ENCODE data around the gene DCAF8L2.
"Not testable (repeated sequence)": the region's sequence is repeated elsewhere in the genome, so short reads cannot be mapped to it uniquely, and the experiment has no call there.

Gene DCAF8L2

DNA sequence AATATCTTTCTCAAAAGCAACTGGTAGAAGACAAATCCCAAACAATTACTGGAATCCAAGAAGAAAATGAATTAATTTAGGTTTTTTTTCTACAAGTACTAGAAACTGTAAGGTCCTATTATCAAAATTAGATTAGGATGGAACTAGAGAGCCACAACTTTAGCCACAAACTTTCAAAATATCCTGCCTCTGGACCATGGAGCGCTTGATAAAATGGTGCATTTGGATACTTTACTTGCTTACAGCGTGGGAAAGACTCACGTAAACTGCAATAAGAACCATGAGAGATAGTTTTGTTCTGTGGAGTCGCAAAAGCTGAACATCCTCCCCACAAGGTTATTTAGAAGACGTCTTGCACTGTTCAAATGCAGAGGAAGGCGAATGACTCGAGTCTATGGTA, at the start of gene DCAF8L2:
Gene DCAF8L2, plus strand, starts transcription at position 301 of the 400 bp plus-strand sequence. CDS start 156,552 bp downstream, outside the sequence.
- no peak for DNase-seq

DNA sequence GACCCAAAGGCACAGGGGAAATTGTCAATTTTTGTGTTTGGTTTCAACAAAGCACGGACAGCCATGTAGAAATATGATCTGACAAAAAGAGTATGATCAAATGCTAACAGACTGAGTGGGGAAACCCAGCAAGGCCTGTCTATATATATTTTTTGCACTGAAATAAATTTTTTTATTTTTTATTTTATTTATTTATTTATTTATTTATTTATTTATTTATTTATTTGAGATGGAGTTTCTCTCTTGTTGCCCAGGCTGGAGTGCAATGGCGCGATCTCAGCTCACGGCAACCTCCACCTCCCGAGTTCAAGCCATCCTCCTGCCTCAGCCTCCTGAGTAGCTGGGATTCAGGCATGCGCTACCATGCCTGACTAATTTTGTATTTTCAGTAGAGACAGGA, 49.0 kb upstream of the DCAF8L2 start:
- not testable (repeated sequence) for DNase-seq

DNA sequence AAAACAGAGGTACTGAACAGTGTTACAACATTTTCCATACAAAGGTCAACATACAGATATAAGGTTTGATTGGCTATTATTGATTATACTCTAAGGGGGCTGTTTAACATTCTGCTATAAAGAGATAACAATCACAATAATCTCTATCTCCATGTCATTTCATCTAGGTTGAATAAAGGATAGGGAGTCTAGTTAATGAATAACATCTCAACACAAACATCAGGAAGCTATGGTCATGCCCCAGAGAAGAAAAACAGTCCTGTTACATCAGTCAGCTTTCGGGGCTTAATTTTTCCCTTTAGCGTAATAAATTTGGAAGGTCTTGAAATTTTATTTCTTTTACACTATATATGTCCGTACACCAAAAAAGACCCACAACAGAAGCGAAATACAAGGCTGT, 41.5 kb upstream of the DCAF8L2 start:
- no peak for DNase-seq

DNA sequence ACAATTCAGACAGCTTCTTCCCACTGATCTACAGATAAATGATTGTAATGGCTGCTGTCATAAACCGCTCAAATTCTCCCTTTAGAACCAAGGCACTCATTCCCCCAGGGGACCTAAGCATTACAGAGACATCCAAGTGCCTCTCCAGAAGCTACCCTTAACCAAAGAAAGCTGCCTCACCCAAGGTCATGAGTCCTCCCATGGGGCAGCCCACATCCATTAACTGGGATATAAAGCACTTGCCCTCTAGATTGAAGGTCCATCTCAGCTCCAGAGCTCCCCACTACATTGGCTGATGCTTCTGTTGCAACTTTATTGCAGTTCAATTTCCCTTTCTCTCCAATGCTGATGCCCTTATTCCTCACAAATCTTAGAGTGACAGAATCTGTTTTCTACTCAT, 40.5 kb upstream of the DCAF8L2 start:
- DNase-seq = no peak

DNA sequence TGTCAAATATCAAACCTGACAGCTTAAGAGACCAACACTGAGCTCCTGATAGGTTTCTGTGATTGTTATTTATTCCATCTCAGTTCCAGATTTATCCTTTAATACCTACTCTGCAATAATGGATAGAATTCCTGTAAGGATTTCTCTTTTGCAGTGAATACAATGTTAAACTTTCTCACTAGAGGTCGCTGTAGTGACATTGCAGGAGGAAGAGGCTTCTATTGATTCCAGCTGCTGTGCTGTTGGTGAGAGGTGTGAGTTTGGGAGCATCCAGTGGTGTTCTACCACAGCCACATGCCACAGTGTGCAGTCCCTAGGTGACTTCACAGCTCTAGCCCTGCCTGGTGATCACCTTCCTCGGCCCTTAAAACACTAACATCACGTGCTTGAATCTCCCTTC, 34.6 kb upstream of the DCAF8L2 start:
- DNase-seq = no peak

DNA sequence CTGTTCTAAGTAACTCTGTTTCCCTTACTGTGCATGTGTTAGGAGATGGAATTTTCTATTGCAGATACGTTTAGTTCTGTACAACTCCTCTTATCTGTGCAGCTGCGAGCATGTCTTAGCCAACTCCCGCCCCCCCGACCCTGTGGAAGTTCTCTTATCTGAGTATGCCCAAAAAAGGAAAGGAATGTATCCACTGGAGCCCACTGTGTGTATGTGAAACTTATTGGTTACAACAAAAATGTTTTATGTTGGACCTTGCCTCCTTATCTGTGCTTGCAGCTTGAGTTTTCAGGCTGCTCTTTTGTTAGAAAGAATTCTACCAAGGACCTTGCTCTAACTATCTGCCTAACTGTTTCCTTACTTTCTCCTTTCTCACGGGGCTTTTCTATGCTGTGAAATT, 24.2 kb upstream of the DCAF8L2 start:
- DNase-seq = no peak

DNA sequence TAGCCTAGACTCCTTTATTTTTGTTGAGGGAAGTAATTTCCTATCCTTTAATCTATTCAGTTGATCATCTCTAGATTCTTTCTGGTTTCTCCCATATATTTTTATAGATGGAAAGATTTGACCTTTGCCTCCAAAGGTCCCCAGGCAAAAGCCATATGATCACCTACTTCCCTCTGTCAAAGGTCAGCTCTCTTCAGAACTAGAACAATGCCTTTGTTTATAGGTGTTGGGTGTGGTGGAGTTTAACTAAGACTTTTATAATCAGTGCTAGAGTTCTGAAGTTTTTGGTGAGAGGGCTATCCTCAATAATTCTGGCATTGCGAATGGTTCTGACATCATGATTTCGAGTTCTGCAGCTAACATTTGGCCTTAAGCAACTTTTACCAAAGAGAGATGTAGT, 19.0 kb upstream of the DCAF8L2 start:
- DNase-seq = no peak

DNA sequence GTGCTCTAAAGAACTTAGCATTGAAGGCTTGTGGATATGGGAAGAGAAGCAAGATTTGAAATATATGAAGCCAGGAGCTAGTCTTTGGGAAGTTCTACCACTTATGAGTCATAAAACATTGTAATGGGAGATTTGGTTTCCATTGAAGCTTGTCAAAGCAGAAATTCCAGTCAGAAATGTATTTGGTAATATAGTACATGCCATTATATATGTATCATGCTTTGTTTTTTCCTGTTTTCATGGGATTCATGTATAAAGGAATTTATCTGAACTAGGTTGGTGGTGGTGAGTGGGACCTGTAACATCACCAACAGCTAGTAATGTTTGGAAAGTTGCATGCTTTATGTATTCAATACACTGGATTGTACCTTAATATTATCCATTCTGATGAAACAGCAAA, 14.6 kb upstream of the DCAF8L2 start:
- DNase-seq = no peak

DNA sequence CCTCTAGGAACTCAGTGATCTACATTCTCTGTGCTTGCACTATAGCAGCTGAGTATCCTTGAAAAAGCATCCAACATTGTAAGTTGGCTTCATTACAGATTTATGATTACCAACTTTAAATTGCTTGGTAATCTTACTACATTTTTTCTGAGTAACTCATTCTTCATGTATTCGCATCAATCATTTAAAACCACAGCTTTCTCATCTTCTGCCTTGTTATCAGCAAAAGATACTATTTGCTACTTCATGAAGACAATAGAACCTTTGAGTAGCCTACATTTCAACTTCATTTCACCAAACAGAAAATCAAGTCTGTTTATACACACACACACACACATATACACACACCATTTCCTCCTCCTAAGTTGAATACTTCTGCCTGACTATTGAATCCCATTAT, 6.2 kb upstream of the DCAF8L2 start:
- DNase-seq = no peak

DNA sequence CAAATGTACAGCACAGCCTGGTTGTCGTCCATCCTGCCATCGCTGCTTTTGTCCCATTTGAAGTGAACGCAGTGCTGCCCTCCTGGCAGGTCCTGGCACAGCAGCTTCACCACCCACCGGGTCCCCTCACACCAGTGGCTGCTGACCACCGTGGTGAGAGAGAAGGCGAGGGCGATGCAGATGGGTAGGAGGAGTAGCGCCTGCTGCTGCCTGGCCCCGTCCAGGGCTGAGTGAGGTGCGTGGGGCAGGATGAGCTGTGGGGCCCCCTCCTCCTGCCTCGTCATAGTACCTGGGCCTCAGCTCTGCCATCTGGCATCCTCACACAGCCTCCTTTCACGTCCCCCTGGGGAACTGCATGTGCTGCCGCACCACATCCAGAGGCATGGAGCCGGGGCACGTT, 1.8 kb downstream of the DCAF8L2 start:
- no peak for DNase-seq

DNA sequence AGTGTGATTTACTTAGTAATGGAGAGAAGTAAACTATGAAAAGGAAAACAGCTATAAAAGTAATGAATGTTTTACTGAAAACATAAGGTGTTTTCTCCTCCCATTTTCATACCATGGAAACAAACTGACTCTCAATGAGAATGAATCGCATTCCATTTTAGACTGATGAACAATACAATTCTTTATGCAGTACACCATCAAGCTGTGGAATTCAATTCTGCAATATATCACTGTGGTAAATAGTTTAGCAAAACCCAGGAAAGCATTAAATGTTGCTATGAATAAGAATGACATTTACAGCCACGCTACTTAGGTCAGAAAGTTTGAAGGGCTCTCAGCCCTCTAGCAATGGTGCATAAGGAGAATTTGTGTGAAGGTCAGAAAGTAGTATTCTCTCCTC, 7.4 kb downstream of the DCAF8L2 start:
- no peak for DNase-seq

DNA sequence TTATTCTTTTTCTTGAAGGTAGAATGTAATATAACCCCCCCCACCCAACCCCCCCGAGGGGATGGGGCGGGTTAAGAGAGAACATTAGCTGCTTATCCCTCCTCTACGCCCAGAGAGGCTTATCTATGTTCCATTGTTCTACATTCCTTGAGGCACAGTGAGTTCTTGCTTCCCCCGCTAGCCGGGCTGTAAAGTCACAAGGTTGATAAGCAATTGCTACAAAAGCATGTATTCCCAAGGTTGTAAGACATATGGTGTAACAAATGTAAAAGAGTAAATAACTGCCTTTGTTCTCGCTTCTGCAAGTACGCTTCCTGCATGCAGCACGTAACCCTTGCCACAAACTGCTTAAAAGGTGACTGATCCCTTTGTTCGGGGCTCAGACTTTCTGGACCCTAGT, 8.2 kb downstream of the DCAF8L2 start:
- DNase-seq = no peak

DNA sequence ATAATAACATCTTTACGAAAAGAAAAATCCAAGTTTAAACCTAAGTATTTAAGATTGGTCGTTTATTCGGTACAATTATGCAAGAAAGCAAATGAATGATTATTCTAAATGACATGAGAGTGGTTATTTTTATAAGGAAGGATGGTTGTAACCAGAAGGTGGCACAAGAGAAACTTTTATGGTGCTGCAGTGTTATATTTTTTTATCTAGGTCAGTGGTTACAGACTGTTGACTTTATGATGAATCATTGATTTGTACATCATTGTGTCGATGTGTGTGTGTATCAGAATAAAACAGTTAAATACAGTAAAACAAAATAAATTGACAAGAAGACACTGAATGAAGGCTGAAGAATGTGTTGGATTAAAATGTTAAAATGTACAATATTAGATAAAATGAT, 9.8 kb downstream of the DCAF8L2 start:
- DNase-seq = no peak

DNA sequence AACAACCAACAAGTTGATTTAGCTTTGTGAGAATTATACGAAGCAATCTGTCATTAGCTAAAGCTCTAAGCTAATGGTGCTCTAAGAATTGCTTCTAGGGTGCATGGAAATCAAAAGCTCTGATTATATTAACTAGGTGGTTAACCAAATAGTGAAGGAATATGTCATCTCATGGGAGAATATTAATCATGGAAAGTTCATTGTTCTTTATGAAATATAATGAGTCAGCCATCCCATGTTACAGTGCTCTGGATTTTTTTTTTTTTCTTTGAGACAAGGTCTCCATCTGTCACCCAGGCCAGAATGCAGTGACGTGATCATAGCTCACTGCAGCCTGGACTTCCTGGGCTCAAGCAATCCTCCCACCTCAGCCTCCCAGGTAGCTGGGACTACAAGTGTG, 10.5 kb downstream of the DCAF8L2 start:
- DNase-seq = no peak

DNA sequence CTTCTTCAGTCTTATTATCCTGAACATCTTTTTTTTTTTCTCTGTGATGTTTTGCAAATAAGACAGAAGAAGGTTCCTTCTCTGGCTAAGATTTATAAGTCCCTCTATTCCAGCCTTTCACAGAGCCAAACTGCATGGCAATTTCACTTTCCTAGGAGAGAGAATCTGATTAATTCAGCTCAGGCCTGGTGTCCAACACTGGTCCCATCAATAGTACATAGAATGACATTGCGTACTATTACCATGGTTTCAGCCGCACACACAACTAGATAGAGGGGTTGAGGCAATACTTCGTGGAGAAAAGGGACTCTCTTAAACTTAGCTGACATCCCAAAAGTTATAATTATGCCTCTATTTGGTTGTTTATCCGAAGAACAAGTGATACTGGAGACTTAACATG, 18.5 kb downstream of the DCAF8L2 start:
- no peak for DNase-seq

DNA sequence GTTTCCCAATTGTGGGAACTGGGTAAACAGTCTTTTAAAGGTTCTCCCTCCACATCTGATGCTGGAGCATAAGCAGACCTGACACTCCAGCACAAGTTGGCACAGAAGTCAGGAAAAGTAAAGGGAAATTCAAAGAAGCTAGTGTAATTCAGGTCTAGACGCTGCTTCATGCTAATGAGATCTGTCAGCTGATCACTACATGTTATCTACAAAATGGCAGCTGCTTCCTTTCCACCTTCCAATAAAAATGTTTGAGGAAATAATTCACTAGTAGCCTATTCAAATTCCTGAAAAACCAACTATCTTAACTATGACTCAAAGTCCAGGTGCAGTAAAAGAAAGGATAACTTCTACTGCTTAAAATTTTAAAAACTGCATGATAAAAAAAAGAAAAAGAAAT, 29.3 kb downstream of the DCAF8L2 start:
- DNase-seq = no peak

DNA sequence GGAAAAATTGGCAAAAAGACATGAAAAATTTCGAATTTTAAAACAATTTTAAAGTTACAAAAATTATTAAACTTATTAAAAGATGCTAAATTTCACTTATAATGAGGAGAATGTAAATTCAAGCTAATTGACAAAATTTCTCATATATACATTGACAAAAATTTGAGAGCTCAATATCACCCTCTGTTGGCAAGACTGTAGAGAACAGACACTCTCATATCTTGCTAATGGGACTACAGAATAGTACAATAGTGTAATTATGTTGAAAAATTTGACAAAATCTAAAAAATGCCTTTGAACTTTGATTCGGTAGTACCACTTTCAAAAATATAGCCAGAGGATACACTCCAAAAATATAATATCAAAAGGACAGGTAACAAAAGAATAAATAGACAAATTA, 29.8 kb downstream of the DCAF8L2 start:
- DNase-seq = no peak

DNA sequence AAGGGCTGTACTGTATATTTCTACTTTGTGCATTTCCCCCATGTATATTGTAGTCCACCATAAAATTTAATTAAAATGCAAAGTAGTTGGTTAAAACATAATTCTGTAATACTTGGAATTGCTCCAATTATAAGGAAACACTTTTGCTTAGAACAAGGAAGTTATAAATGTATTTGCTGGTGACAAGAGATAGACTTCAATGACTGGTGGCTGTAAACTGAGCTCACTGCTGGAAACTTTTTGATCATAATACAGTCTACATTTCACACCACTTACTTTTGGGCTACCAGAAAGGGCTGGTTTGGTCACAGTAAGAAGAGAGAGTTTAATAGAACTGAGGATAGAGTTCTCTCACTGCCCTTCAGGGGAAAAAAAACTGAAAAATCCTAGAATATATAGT, 32.7 kb downstream of the DCAF8L2 start:
- no peak for DNase-seq

DNA sequence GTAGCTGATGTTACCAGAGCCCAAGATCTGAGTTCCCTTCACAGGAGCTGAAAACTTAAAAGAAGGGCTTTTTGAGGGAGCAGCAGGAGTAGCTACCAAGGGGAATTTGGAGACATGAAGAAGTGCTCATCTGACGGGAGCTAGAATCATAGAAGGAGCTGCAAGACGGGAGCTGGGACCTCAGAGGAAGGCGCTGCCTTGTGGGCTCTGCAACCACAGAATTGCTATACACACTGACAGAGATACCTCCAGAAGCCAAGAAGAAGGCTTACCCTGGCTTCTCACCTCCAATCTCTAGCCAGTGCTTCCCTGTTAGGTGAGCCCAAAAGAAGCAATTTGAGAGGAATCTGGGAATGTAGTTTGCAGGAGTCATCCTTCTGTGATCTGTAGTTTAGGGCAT, 35.9 kb downstream of the DCAF8L2 start:
- no peak for DNase-seq

DNA sequence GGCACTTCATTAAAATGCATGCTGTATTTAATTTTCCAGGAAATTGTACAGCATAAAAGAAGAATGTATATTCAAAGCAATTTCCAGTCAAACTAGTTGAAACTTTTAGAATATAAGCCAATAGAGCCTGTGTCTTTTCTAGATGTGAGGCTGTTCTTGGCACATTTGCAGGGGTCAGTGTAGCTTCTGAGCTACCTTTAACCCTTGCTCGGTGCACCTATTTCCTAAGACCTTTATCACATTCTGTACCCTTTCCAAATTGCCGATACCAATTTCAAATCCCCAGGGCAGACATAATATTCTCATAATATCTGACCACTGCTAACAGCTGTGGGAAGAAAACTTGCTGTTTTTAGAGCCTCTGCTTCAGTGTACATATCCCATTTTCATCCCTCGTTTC, 43.2 kb downstream of the DCAF8L2 start:
- DNase-seq = no peak

DNA sequence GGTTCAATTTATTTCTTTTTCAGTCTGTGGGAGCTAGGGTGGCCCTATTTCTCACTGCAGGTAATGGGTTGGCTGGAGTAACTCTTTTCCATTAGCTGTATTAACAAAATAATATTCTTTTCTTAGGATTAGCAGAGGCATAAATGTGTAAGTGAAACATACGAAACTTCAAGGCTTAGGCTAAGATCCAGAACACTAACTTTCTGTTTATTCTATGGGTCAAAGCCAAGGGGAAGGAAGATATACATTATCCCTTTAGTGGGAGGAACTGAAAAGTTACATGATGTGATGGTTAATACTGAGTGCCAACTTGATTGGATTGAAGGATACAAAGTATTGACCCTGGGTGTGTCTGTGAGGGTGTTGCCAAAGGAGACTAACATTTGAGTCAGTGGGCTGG, 66.4 kb downstream of the DCAF8L2 start:
- no peak for DNase-seq

DNA sequence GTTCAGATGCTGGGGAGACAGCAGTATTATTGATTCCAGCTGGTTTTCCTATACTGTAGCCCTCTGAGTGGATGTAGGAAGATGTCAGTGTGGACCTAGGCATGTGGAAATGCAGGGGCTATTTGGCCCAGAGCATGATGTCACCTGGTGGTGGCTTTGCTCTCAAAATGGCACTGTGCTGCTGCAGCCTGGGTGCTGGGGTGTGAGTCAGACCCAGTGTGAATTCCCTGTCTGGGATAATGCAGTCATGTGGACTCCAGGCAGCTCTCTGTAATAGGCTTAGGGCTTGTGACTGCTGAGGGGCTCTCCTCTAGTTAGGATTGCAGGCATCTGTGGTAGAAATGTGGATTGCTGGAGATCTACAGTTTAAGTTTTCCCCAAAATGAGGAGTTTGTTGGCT, 70.7 kb downstream of the DCAF8L2 start:
- no peak for DNase-seq

DNA sequence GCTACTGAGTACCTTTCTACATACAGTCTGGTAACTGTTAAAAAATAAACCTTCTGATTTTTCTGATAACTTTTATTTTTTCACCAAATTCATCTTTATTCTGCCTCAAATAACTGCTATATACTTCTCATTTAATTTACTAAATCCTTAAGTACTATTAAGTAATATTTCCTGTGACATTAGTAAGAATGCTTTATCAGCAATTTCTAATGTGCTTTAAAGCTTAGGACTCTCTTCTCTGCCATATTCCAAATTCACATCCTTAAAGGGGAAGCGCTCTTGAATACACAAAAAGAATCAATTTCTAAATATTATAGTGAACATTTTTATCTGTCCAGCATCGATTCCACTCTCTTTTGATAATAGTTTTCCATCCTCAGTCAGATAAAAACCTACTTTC, 81.1 kb downstream of the DCAF8L2 start:
- no peak for DNase-seq

DNA sequence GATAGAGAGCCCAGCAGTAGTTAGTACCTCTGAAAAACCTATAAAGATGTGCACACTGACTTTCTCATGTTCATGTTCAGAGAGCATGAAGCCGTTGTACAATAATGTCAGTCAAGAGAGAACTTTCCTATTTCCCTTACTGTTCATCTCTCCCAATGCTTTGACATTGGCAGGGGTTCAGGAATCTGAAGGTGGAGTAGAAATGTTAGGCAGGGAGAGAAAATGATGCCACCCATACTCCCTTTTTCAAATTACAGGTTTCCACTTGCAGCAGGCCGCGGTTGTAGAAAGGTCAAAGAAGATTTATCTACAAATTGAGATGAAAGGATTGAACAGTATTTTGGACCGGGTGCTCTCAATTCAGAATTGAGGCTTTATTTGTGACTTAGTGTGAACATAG, 84.3 kb downstream of the DCAF8L2 start:
- no peak for DNase-seq

DNA sequence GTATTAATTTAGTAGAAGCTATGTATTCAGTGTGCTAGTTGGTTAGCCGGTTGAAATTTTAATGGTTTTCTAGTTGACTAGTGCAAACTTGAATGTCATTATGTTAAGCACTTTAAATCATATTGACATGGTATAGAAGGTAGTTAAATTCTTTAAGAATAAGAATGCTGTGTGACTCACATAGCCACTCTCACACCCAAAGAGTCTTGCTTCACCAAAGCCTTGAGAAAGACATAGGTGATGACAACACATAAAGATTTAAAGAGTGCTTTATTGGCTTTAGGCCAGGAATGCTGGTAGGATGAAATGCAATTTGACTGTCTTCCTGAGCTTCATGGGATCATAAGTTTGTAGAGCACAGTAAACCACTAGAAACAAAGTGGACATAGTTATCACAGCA, 85.3 kb downstream of the DCAF8L2 start:
- no peak for DNase-seq

DNA sequence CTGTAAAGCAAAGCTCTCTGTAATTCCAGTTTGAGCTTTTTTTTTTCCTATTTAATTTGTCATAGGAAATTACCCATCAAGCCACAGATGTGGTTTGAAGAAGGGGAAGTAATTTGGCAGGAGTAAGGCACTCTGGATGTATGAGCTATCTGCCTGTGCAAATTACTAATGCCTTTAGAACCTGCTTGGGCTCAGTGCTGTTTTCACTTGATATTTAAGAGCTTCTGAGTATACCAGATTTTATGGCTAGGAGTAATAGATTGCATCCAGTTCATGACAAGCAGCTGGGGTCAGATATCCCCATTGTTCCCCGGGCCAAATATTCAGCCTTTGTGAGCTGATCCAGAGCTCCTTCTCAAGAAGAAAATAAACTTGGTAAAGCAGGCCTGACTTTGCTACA, 89.1 kb downstream of the DCAF8L2 start:
- DNase-seq = no peak

Data from NCI-H2029 treated with DMSO at 0.1 percent for 48 hours (cell line).